MCF 10A (cell line): Measurements from ENCODE around the gene MARCOL. TPM values are rescaled to one million over a fixed set of nuclear protein-coding genes. Genes with fewer than 3 reads are reported as not detected.

Experiments used
- BruUV-seq: library from RNA; stranded (reverse); fragments of 400-500 nt; replicated peaks from 2 replicates; lab custom pipeline; 2021; lab: Mats Ljungman, UMichigan
- CTCF ChIA-PET: fragments of 300-600 bp; sonication (Branson Sonifier 250); formaldehyde crosslinking; extraction: SDS; loops from one replicate; lab custom pipeline; 2021; ENCODE audit warnings: antibody characterized with exemption, inconsistent platforms; lab: Yijun Ruan, JAX
- POLR2A ChIA-PET: fragments of 300-600, 350-650 bp; sonication (Branson Sonifier 250); formaldehyde crosslinking; extraction: SDS; loops from one replicate; lab custom pipeline; 2020; ENCODE audit warnings: antibody characterized with exemption, inconsistent platforms; lab: Yijun Ruan, JAX
- DNase-seq: peaks from one replicate; pipeline ENCODE4 v3.0.0-alpha.2; 2018; ENCODE audit not compliant: unreplicated experiment
- H3K27ac Mint-ChIP-seq: one replicate; pipeline ENCODE4 v1.8.0; 2022; ENCODE audit warnings: mild to moderate bottlenecking, low read depth, mixed read lengths; ENCODE audit not compliant: unreplicated experiment
- H3K27me3 Mint-ChIP-seq: one replicate; pipeline ENCODE4 v1.8.0; 2022; ENCODE audit warnings: mixed read lengths; ENCODE audit not compliant: insufficient read depth, unreplicated experiment
- H3K36me3 Mint-ChIP-seq: one replicate; pipeline ENCODE4 v1.8.0; 2022; ENCODE audit warnings: mild to moderate bottlenecking, moderate library complexity, mixed read lengths; ENCODE audit not compliant: insufficient read depth, unreplicated experiment
- H3K4me1 Mint-ChIP-seq: one replicate; pipeline ENCODE4 v1.8.0; 2022; ENCODE audit warnings: mixed read lengths; ENCODE audit not compliant: insufficient read depth, unreplicated experiment
- H3K4me3 Mint-ChIP-seq: one replicate; pipeline ENCODE4 v1.8.0; 2022; ENCODE audit warnings: mild to moderate bottlenecking, moderate library complexity, mixed read lengths; ENCODE audit not compliant: unreplicated experiment
- H3K9me3 Mint-ChIP-seq: one replicate; pipeline ENCODE4 v1.8.0; 2022; ENCODE audit warnings: mixed read lengths; ENCODE audit not compliant: unreplicated experiment
- CTCF ChIP-seq: fragments of 200-600 bp; IDR thresholded peaks from one replicate; pipeline ENCODE4 v1.8.0; 2022; ENCODE audit warnings: antibody characterized with exemption, mild to moderate bottlenecking; ENCODE audit not compliant: unreplicated experiment
- intact Hi-C: fragments of 100-400 bp; cut with micrococcal nuclease; formaldehyde crosslinking; loops from 2 replicates; pipeline ENCODE4 v1.14.1; 2022
- total RNA-seq: library from RNA; stranded (reverse); gene quantifications from 2 replicates; pipeline ENCODE4 v1.2.3, GENCODE V29; 2022

Gene MARCOL
- total RNA-seq, 1 experiment from 2014 or later: not detected

- no peaks in the 10 kb centered on the region for H3K9me3 Mint-ChIP-seq
- CTCF ChIA-PET: no interaction called here
- intact Hi-C loops: no loop called here
- TF ChIP-seq CTCF: no peak
- no TSS peak for BruUV-seq
- no peaks in the 10 kb centered on the region for H3K36me3 Mint-ChIP-seq
- H3K4me3 Mint-ChIP-seq: no peak overlapping the region
- POLR2A ChIA-PET: interaction anchor here (1.0 kb wide), 1 partner anchor 20 kb away, joined by 3 read pairs; no protein-coding TSS in a partner anchor
- H3K27ac Mint-ChIP-seq: no peak overlapping the region
- DNase-seq: no peak
- peaks cover 17% of the 10 kb centered on the region for H3K4me1 Mint-ChIP-seq
- no peaks in the 10 kb centered on the region for H3K27me3 Mint-ChIP-seq
These were observed 37.2 kb upstream of the MARCOL start for GRCh38 chr5:148201151-148201550.

GRCh38 chr5:148202531-148203203, 35.7 kb upstream of the MARCOL start, which contains the start of gene SPINK6:
Gene SPINK6 (plus strand): TSS chr5:148203042. CDS start chr5:148203097, 55 bp downstream.
- BruUV-seq: no TSS peak
- DNase-seq: no peak
- Mint-ChIP-seq H3K4me3 (no peak within 1 kb of the TSS), H3K9me3 (no peaks in the 10 kb centered on the region), H3K27ac (peak within 1 kb of the TSS; percentile 84), H3K27me3 (no peaks in the 10 kb centered on the region), H3K4me1 (peaks cover 17% of the 10 kb centered on the region), H3K36me3 (no peaks in the 10 kb centered on the region)
- POLR2A ChIA-PET: interaction anchor here (0.7 kb wide), 1 partner anchor 9 kb away, joined by 3 read pairs; no protein-coding TSS in a partner anchor
- intact Hi-C loops: no loop called here
- CTCF ChIA-PET: interaction anchor here (0.7 kb wide), 1 partner anchor 297 kb away, joined by 3 read pairs; no protein-coding TSS in a partner anchor
- no peak for TF ChIP-seq CTCF

DNA sequence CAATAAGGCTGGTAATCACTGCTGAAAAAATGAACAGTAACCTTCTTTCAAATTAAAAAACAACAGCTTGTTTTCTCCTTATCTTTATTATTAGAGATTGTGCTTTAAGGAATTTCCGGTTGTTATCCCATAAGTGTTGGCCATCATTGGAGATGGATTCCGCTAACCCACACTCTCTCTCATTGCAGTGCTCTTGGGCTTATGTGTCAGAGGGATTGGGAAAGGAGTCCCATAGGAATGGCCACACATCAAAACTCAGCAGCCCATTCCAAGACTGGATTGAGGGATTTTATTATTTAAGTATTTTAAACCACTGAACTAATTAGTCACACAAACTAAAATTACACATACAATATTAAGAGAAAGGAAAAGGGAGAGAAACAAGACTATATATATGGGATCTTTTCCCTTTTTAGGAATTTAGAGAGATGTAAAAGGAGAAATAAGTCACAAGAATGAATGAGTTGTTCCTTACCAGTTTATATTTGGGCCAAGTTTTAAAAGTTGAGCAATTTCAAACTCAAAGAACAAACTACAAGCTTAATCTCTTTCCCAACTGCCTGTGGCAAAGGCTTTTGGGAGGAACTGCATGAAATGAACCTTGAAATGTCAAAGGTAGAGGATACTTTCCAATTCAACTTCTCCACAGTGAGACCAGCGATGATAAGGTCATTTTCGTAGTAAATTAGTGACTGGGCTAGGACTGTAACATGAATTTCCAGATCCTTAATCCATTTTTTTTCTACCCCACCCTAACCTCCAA, 33.1 kb upstream of the MARCOL start:
- DNase-seq: peak; percentile 22
- BruUV-seq: no TSS peak
- H3K27me3 Mint-ChIP-seq: no peaks in the 10 kb centered on the region
- no peak overlapping the region for H3K27ac Mint-ChIP-seq
- intact Hi-C loops: no loop called here
- TF ChIP-seq CTCF: no peak
- no peak overlapping the region for H3K4me3 Mint-ChIP-seq
- ChIA-PET POLR2A (interaction anchor here (0.6 to 1.7 kb wide), 4 partner anchors 17 to 177 kb away, joined by 3 to 5 read pairs (median 4); no protein-coding TSS in a partner anchor), CTCF (interaction anchor here (1.9 kb wide), 1 partner anchor 170 kb away, joined by 10 read pairs; no protein-coding TSS in a partner anchor)
- H3K9me3 Mint-ChIP-seq: no peaks in the 10 kb centered on the region
- H3K36me3 Mint-ChIP-seq: no peaks in the 10 kb centered on the region
- H3K4me1 Mint-ChIP-seq: peaks cover 17% of the 10 kb centered on the region

GRCh38 chr5:148205865-148206264, 32.5 kb upstream of the MARCOL start:
- DNase-seq: no peak
- Mint-ChIP-seq H3K9me3 (no peaks in the 10 kb centered on the region), H3K27ac (no peak overlapping the region), H3K27me3 (no peaks in the 10 kb centered on the region), H3K36me3 (no peaks in the 10 kb centered on the region), H3K4me3 (no peak overlapping the region), H3K4me1 (peaks cover 17% of the 10 kb centered on the region)
- no TSS peak for BruUV-seq
- CTCF ChIA-PET: no interaction called here
- TF ChIP-seq CTCF: no peak
- intact Hi-C loops: no loop called here
- POLR2A ChIA-PET: interaction anchor here (1.0 kb wide), 1 partner anchor 16 kb away, joined by 5 read pairs; no protein-coding TSS in a partner anchor
